Body of pancreas (tissue), 4 donors: ENCODE results near the gene IBA57. TPM values are rescaled to one million over a fixed set of nuclear protein-coding genes. Genes with fewer than 3 reads are reported as not detected.

Experiments used
- ATAC-seq: fragments of 150-250 bp; one replicate; pipeline ENCODE4 v1.9.1; 2016
- DNase-seq, 4 donors: peaks; one replicate each; pipeline ENCODE4 v3.0.0-alpha.2; 2019
- H3K27ac ChIP-seq, 4 donors: fragments of 200-600 bp; sonication (generic); 1 replicate in 3 of 4; 2 replicates in 1 of 4; pipeline versions ENCODE4 v1.5.1 to v1.6.1; 2016 to 2019; ENCODE audit warnings: mild to moderate bottlenecking in 1 of 4, mixed read lengths in 1 of 4, moderate library complexity in 1 of 4
- H3K27me3 ChIP-seq, 2 donors: fragments of 200-600 bp; sonication (generic); one replicate each; pipeline ENCODE4 v1.6.0; 2016; ENCODE audit warnings: mild to moderate bottlenecking in 1 of 2
- H3K36me3 ChIP-seq, 2 donors: fragments of 200-600 bp; sonication (generic); replicated peaks in 1 of 2; 2 replicates each; pipeline ENCODE4 v1.5.1; 2016; ENCODE audit warnings: low read depth in 2 of 2; ENCODE audit not compliant: insufficient read depth in 1 of 2
- H3K4me1 ChIP-seq: fragments of 200-600 bp; sonication (generic); one replicate; pipeline ENCODE4 v1.6.0; 2016
- H3K4me3 ChIP-seq, 2 donors: fragments of 200-600 bp; sonication (generic); 1 replicate in 1 of 2; 2 replicates in 1 of 2; pipeline ENCODE4 v1.5.1; 2016 to 2019
- H3K9me3 ChIP-seq, 3 donors: fragments of 200-600 bp; sonication (generic); 1 replicate in 2 of 3; 2 replicates in 1 of 3; pipeline ENCODE4 v1.5.1; 2016
- POLR2A ChIP-seq, 3 donors: fragments of 450-650 bp; IDR thresholded peaks; one replicate each; pipeline ENCODE4 v1.6.1; 2016; ENCODE audit warnings: antibody characterized with exemption in 3 of 3, mild to moderate bottlenecking in 2 of 3
- WGBS, 2 donors: methylation state at CpG; one replicate each; pipeline ENCODE4 v1.1.5; 2017; 5-methylcytosine and 5-hydroxymethylcytosine counted together
- intact Hi-C: fragments of 100-400 bp; cut with DNase I; formaldehyde crosslinking; loops from one replicate; pipeline ENCODE4 v1.15.1; 2023
- total RNA-seq, 2 donors: library from RNA; depleted of rRNA; stranded (reverse); fragments of >200 nt; gene quantifications; one replicate each; pipeline ENCODE4 v1.1.0, GENCODE V29; 2016
- TF ChIP-seq, protein P1 (sequence below), 7 experiments: fragments of 450-650 bp in 4 of 7; fragments of 200-600 bp in 3 of 7; sonication (generic) in 3 of 7; IDR thresholded peaks; one replicate each; pipeline ENCODE4 v1.5.1; 2016 to 2019; ENCODE audit warnings: antibody characterized with exemption in 7 of 7

IBA57 gene
- total RNA-seq, 2 donors from 2014 or later = 4.7 to 13.5 TPM

DNA sequence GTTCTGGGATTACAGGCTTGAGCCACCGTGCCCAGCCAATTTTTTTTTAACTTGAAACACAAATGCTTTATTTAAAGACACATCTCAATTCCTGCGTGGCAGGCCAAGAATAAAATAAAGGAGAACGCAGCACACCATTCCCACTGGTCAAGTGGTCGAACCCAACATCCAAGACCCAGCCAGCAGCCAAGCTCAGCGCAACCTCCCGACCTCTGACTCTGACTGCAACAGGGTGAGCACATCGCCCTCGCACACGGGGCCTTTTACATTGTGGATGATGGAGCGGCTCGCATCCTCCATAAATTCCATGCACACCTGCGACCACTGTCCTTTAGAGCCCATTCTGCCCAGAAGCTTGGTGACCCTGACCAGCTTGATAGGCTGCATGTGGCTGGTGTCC, 31.0 kb upstream of the IBA57 start:
- H3K9me3 ChIP-seq = no peaks in the 10 kb centered on the region
- TF ChIP-seq, protein P1, sequence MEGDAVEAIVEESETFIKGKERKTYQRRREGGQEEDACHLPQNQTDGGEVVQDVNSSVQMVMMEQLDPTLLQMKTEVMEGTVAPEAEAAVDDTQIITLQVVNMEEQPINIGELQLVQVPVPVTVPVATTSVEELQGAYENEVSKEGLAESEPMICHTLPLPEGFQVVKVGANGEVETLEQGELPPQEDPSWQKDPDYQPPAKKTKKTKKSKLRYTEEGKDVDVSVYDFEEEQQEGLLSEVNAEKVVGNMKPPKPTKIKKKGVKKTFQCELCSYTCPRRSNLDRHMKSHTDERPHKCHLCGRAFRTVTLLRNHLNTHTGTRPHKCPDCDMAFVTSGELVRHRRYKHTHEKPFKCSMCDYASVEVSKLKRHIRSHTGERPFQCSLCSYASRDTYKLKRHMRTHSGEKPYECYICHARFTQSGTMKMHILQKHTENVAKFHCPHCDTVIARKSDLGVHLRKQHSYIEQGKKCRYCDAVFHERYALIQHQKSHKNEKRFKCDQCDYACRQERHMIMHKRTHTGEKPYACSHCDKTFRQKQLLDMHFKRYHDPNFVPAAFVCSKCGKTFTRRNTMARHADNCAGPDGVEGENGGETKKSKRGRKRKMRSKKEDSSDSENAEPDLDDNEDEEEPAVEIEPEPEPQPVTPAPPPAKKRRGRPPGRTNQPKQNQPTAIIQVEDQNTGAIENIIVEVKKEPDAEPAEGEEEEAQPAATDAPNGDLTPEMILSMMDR (IDR thresholded peaks at IDR 0.05) = no peak
- TF ChIP-seq POLR2A (IDR thresholded peaks at IDR 0.05) = no peak
- H3K36me3 ChIP-seq = no peaks in the 10 kb centered on the region
- ATAC-seq (no peak), DNase-seq (no peak)
- H3K4me1 ChIP-seq = no peaks in the 10 kb centered on the region
- H3K27me3 ChIP-seq = no peaks in the 10 kb centered on the region
- H3K27ac ChIP-seq = no peak overlapping the region
- intact Hi-C loops = no loop called here
- WGBS, 2 donors = 70 to 72% methylated on average over 12 of the region's 12 CpGs
- no peak overlapping the region for H3K4me3 ChIP-seq

DNA sequence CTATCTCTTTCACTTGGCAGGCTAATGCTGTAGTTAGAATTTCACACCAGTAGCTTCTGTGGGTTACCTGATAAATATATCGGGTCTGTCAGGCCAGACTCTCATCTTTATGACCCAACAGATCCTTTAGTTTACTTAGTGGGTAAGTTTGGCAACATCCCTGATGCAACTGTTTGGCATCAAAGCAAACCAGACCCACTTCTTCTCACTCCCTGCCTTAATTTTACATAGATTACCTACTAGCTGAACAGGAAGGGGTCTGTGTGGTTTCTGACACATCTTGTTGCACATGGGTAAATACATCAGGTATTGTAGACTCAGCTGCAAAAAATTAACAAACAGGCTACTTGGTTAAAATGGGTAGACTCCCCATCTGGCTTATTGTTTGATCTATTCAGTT, 28.7 kb upstream of the IBA57 start:
- no peak for TF ChIP-seq POLR2A (IDR thresholded peaks at IDR 0.05)
- TF ChIP-seq, protein P1 (IDR thresholded peaks at IDR 0.05) = no peak
- intact Hi-C loops = no loop called here
- no peaks in the 10 kb centered on the region for H3K36me3 ChIP-seq
- ATAC-seq (no peak), DNase-seq (no peak)
- H3K4me3 ChIP-seq = no peak overlapping the region
- H3K27me3 ChIP-seq = no peaks in the 10 kb centered on the region
- peaks cover 11% of the 10 kb centered on the region for H3K4me1 ChIP-seq
- H3K27ac ChIP-seq = no peak overlapping the region
- 33 to 44% methylated on average over 1 of the region's 1 CpG for WGBS, 2 donors
- no peaks in the 10 kb centered on the region for H3K9me3 ChIP-seq

DNA sequence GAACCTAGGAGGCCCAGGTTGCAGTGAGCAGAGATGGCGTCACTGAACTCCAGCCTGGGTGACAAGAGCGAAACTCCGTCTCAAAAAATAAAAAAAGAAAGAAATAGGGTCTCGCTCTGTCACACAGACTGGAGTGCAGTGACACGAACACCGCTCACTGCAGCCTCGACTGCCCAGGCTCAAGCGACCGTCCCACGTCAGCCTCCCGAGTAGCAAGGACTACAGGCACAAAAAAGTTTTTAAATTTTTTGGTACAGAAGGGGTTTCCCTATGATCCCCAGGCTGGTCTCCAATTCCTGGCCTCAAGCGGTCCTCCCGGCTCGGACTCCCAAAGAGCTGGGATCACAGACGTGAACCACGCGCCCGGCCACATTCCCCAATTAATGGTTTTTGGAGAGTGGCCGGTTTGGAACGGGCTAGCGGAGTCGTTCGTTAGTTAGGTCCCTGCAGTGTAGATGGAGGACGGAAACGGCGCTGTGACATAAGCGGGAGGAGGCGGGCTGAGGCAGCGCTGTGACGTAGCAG, 26.1 kb upstream of the IBA57 start:
- Histone ChIP-seq H3K4me1 (peaks cover 34% of the 10 kb centered on the region), H3K4me3 (no peak overlapping the region), H3K36me3 (no peaks in the 10 kb centered on the region), H3K27me3 (no peaks in the 10 kb centered on the region), H3K27ac (peak overlapping the region; percentile 92 to 98 (median 97)), H3K9me3 (no peaks in the 10 kb centered on the region)
- DNase-seq (no peak), ATAC-seq (no peak)
- TF ChIP-seq POLR2A (IDR thresholded peaks at IDR 0.05) = no peak
- TF ChIP-seq, protein P1 (IDR thresholded peaks at IDR 0.05) = no peak
- intact Hi-C loops = no loop called here
- 17 to 35% methylated on average over 22 to 30 of the region's 30 CpGs for WGBS, 2 donors

DNA sequence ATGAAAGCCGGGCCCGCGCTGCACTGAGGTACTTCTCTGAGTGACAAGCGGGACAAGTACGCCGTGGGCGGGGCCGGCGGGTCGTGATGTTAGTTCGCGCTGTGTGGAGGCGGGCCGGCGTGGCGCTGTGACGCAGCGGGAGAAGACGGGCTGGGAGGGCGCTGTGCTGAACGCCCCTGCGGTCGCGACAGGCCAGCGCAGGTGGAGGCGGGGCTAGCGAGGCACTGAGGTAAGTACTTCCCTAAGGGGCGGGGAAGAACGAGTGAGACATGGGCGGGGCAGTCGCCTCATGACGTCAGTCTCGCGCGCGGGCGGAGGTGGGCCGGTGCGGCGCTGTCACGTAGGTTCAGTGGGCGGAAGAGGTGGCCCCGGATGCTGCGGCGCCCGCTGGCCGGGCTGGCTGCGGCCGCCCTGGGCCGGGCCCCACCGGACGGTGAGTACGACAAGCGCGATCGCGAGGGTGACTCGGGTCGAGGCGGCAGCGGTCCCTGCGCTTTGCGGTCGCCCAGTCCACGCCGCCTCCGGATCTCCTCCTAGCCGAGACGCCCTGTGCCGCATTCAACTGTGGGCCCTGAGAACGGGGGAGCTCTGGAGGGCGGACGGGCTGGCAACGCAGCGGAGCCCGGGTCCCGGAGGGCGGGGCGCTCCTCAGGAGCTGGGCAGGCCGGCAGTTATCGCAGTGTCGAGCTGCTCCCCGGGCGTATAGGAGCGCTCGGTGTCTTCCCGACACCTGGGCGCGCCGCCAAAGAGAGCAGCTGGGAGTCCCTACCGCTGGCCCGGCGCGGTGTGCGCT, 25.5 kb upstream of the IBA57 start, which contains the start of gene GUK1:
TSS of gene GUK1 (plus strand) at position 349 of the 793 bp plus-strand sequence. CDS start at position 373, 24 bp downstream.
- WGBS, 2 donors = 0% methylated on average over 5 to 53 of the region's 95 CpGs
- H3K36me3 ChIP-seq = no peaks in the 10 kb centered on the region
- H3K27ac ChIP-seq = peak within 1 kb of the TSS; percentile 92 to 98 (median 97)
- H3K9me3 ChIP-seq = no peaks in the 10 kb centered on the region
- no peaks in the 10 kb centered on the region for H3K27me3 ChIP-seq
- H3K4me1 ChIP-seq = peaks cover 36% of the 10 kb centered on the region
- H3K4me3 ChIP-seq = peak within 1 kb of the TSS; percentile 57 to 79
- intact Hi-C loops = no loop called here
- ATAC-seq (peak; percentile 92), DNase-seq (peak; percentile 100)
- peak; percentile 95 to 98 (median 97) for TF ChIP-seq POLR2A (IDR thresholded peaks at IDR 0.05)
- TF ChIP-seq, protein P1 (IDR thresholded peaks at IDR 0.05) = peak in 6 of 7 experiments; percentile 21 to 71 (median 64)
